Measurements from ENCODE around the gene CKB. TPM values are rescaled to one million over a fixed set of nuclear protein-coding genes. Genes with fewer than 3 reads are reported as not detected.

The CKB gene
- total RNA-seq, 1 donor from 2014 or later: 661 TPM

DNA sequence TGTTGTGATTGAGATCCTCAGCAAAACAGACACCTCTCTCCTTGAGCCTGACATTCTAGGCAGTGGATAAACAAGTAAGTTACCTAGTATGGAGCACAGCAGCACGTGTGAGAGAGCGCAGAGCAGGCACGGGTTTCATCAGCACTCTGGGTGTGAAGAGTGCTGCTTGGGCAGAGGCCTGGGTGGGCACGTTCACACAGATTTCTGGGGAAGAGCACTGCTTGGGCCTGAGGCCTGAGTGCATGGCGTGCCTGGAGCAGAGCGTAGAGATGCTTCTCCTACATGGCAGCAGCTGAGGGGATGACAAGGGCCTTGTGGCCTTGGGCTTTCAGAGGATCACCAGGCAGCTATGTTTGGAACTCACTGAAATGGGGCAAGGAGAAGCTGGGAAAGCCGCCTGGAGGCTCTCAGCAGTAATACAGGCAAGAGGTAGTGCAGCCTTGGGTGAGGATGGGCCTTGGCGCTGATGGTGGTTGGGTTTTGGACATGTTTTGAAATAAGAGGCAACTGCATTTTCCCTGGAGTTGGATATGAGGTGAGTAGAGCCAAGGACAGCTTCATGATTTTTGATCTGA, 17.6 kb downstream of the CKB start:
- no peaks in the 10 kb centered on the region for H3K9me3 ChIP-seq (replicated peaks)
- peaks cover 78% of the 10 kb centered on the region for H3K36me3 ChIP-seq
- intact Hi-C loops (cut with micrococcal nuclease): no loop called here
- H3K27me3 ChIP-seq (ENCODE audit: low read depth): no peaks in the 10 kb centered on the region
- TF ChIP-seq, protein P1, sequence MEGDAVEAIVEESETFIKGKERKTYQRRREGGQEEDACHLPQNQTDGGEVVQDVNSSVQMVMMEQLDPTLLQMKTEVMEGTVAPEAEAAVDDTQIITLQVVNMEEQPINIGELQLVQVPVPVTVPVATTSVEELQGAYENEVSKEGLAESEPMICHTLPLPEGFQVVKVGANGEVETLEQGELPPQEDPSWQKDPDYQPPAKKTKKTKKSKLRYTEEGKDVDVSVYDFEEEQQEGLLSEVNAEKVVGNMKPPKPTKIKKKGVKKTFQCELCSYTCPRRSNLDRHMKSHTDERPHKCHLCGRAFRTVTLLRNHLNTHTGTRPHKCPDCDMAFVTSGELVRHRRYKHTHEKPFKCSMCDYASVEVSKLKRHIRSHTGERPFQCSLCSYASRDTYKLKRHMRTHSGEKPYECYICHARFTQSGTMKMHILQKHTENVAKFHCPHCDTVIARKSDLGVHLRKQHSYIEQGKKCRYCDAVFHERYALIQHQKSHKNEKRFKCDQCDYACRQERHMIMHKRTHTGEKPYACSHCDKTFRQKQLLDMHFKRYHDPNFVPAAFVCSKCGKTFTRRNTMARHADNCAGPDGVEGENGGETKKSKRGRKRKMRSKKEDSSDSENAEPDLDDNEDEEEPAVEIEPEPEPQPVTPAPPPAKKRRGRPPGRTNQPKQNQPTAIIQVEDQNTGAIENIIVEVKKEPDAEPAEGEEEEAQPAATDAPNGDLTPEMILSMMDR (IDR thresholded peaks at IDR 0.05; ENCODE audit: borderline replicate concordance): no peak
- no peak for DNase-seq
- H3K4me3 ChIP-seq: no peak overlapping the region
- peaks cover 25% of the 10 kb centered on the region for H3K4me1 ChIP-seq
- H3K27ac ChIP-seq (replicated peaks): peak overlapping the region; percentile 10

DNA sequence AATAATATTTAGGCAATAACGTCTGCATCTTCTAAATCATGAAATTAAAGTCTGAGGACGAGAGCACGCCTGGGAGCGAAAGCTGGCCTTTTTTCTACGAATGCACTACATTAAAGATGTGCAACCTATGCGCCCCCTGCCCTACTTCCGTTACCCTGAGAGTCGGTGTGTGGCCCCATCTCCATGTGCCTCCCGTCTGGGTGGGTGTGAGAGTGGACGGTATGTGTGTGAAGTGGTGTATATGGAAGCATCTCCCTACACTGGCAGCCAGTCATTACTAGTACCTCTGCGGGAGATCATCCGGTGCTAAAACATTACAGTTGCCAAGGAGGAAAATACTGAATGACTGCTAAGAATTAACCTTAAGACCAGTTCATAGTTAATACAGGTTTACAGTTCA, 19.3 kb downstream of the CKB start:
- DNase-seq: no peak
- Histone ChIP-seq H3K4me3 (no peak overlapping the region), H3K4me1 (peaks cover 27% of the 10 kb centered on the region), H3K9me3 (replicated peaks) (no peaks in the 10 kb centered on the region), H3K36me3 (peaks cover 81% of the 10 kb centered on the region), H3K27ac (replicated peaks) (no peak overlapping the region), H3K27me3 (ENCODE audit: low read depth) (no peaks in the 10 kb centered on the region)
- TF ChIP-seq, protein P1 (IDR thresholded peaks at IDR 0.05; ENCODE audit: borderline replicate concordance): no peak
- intact Hi-C loops (cut with micrococcal nuclease): no loop called here

DNA sequence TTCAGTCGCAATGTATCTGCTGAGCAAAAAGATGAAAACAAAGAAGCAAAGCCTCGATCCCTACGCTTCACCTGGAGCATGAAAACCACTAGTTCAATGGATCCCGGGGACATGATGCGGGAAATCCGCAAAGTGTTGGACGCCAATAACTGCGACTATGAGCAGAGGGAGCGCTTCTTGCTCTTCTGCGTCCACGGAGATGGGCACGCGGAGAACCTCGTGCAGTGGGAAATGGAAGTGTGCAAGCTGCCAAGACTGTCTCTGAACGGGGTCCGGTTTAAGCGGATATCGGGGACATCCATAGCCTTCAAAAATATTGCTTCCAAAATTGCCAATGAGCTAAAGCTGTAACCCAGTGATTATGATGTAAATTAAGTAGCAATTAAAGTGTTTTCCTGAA, 19.8 kb downstream of the CKB start:
- TF ChIP-seq, protein P1 (IDR thresholded peaks at IDR 0.05; ENCODE audit: borderline replicate concordance): no peak
- Histone ChIP-seq H3K9me3 (replicated peaks) (no peaks in the 10 kb centered on the region), H3K27me3 (ENCODE audit: low read depth) (no peaks in the 10 kb centered on the region), H3K4me1 (peaks cover 27% of the 10 kb centered on the region), H3K4me3 (no peak overlapping the region), H3K36me3 (peaks cover 81% of the 10 kb centered on the region), H3K27ac (replicated peaks) (no peak overlapping the region)
- intact Hi-C loops (cut with micrococcal nuclease): no loop called here
- no peak for DNase-seq

DNA sequence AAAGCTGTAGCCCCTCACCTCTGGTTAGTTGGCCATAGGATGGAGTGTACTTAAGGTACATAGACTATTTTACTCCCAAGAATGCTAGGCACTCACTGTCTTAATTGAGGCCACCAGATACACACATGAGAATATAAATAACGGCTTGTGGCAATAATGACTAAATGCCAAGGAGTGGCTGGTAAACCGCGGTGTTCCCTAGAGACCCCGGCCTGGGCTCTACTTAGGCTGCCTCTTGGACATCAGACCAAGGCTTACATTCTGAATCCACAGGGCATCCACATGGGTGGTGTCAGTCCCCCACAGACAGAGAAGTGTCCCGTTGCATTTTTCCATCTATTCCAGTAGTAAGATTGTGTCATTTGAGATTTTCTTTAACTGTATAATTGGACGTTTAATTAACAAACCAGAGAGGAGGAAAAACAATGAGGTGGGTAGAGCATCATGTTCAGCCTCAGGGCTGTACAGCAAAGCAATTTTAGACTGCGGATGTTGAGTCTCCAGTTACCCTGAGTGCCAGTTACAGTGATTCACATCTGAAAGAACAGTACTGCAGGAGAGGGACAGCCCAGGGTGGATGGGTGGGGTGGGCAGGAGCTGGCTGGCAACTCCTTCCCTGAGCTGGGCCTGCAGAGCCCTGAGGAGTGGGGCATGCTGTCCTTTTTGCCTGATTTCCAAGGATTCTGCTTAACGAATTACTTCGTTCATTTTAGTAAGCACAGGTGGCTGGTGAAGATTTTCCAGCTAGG, 20.5 kb downstream of the CKB start:
- Histone ChIP-seq H3K27me3 (ENCODE audit: low read depth) (no peaks in the 10 kb centered on the region), H3K36me3 (peaks cover 78% of the 10 kb centered on the region), H3K27ac (replicated peaks) (no peak overlapping the region), H3K4me1 (peaks cover 32% of the 10 kb centered on the region), H3K4me3 (no peak overlapping the region), H3K9me3 (replicated peaks) (no peaks in the 10 kb centered on the region)
- DNase-seq: no peak
- TF ChIP-seq, protein P1 (IDR thresholded peaks at IDR 0.05; ENCODE audit: borderline replicate concordance): no peak
- intact Hi-C loops (cut with micrococcal nuclease): no loop called here

DNA sequence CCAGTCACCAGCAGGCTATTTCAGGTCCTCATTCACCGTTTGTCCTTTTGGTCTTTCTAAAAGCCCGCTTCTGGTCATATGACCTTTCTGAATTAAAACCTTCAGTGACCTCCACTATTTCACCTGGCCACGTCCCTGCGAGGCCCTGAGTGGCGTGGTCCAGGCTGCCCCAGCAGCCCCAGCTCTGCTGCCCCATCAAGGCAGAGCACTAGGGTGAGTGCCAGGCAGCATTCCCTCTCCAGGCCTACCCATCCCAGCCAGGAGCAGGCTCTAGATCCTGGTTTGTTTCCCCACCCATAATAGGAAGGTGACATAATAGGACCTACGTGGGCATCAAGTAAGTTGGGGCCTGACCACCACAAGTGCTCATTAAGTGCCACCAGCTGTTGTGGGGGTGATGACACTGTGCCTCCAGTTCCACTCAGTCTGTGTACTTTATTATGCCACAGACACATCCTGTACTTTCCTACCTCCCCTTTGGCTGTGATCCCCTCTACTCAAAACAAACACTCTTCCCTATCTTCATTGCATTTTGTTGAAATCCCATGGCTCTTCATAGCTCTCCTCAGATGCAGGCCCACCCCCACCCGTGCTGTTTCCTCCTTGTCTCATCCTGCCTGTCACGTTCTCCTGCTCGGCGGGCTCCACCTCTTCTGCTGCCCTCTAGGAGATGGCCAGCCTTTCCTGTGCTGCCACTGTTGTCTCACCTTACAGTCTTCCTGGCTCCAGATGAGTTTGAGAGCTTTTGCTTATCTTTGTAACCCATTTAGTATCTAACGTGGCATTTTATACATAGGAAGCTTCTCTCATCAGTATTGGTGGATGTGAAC, 21.4 kb downstream of the CKB start:
- no peak overlapping the region for H3K4me3 ChIP-seq
- intact Hi-C loops (cut with micrococcal nuclease): no loop called here
- peak overlapping the region; percentile 27 for H3K27ac ChIP-seq (replicated peaks)
- TF ChIP-seq, protein P1 (IDR thresholded peaks at IDR 0.05; ENCODE audit: borderline replicate concordance): no peak
- no peak for DNase-seq
- H3K4me1 ChIP-seq: peaks cover 40% of the 10 kb centered on the region
- peaks cover 78% of the 10 kb centered on the region for H3K36me3 ChIP-seq
- H3K27me3 ChIP-seq (ENCODE audit: low read depth): no peaks in the 10 kb centered on the region
- no peaks in the 10 kb centered on the region for H3K9me3 ChIP-seq (replicated peaks)
